ENCODE data around the gene KLHDC7B. TPM values are rescaled to one million over a fixed set of nuclear protein-coding genes. Genes with fewer than 3 reads are reported as not detected.
"Not testable (repeated sequence)": the region's sequence is repeated elsewhere in the genome, so short reads cannot be mapped to it uniquely, and the experiment has no call there.

Gene KLHDC7B
- total and polyA plus RNA-seq, 4 donors = 0.29 to 0.63 TPM; not detected in 2

DNA sequence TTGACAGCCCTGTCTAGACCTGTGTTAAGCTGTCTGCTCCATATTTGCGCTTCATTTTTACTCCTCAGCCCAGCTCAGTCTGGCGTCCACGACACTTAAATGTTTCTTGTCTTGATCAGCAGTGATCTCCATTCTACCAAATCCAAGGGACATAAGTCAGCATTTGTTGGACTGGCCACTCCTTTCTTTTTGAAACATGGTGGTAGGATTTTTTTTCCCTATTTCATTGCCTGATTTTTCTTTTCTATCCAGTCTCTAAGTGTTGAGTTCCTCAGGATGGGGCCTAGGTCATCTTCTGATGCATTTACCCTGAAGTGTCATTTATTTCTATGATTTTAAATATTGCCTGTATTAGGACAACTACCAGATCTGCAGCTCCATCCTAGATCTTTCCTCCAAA lies 36.8 kb upstream of the KLHDC7B start:
- Histone ChIP-seq H3K4me1 (ENCODE audit: control insufficient read depth in 1 of 2, insufficient read depth in 2 of 2, low read length in 2 of 2) (no peaks in the 10 kb centered on the region), H3K9me3 (ENCODE audit: control insufficient read depth, low read length) (no peaks in the 10 kb centered on the region), H3K27me3 (ENCODE audit: control insufficient read depth in 1 of 2, insufficient read depth in 2 of 2, low read length in 1 of 2) (no peaks in the 10 kb centered on the region), H3K27ac (ENCODE audit: low read depth in 1 of 2, low read length in 2 of 2) (no peak overlapping the region), H3K36me3 (ENCODE audit: control insufficient read depth in 1 of 2, insufficient read depth in 2 of 2, low read length in 1 of 2) (peaks cover 0 to 1% of the 10 kb centered on the region in 2 donors), H3K4me3 (ENCODE audit: low read length in 2 of 2) (peak overlapping the region in 1 of 2 donors; percentile 87)
- WGBS, 2 donors = 5 to 7% methylated on average over 3 of the region's 3 CpGs
- intact Hi-C loops (cut with DNase I) = loop anchor here (1.0 to 10.0 kb wide), 3 partner anchors 16 to 264 kb away; partner anchors contain the start of genes SCO2 (in 2 of the 2), SYCE3 (in 1 of the 2) and TUBGCP6 (in 1 of the 2)
- no peak for ATAC-seq (ENCODE audit: low FRiP score)
- DNase-seq = no peak

DNA sequence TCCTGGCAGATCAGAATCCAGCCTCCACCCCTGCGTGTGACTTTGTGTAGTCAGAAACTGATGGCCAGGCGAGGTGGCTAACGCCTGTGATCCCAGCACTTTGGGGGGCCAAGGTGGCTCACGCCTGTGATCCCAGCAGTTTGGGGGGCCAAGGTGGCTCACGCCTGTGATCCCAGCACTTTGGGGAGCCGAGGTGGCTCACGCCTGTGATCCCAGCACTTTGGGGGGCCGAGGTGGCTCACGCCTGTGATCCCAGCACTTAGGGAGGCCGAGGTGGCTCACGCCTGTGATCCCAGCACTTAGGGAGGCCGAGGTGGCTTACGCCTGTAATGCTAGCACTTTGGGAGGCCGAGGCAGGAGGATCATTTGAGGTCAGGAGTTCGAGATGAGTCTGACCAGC lies 32.5 kb upstream of the KLHDC7B start:
- no peaks in the 10 kb centered on the region for H3K4me1 ChIP-seq (ENCODE audit: control insufficient read depth in 1 of 2, insufficient read depth in 2 of 2, low read length in 2 of 2)
- no peak for ATAC-seq (ENCODE audit: low FRiP score)
- intact Hi-C loops (cut with DNase I) = no loop called here
- 95% methylated on average over 15 of the region's 15 CpGs for WGBS, 2 donors
- H3K9me3 ChIP-seq (ENCODE audit: control insufficient read depth, low read length) = no peaks in the 10 kb centered on the region
- no peak overlapping the region for H3K27ac ChIP-seq (ENCODE audit: low read depth in 1 of 2, low read length in 2 of 2)
- no peaks in the 10 kb centered on the region for H3K36me3 ChIP-seq (ENCODE audit: control insufficient read depth in 1 of 2, insufficient read depth in 2 of 2, low read length in 1 of 2)
- H3K27me3 ChIP-seq (ENCODE audit: control insufficient read depth in 1 of 2, insufficient read depth in 2 of 2, low read length in 1 of 2) = no peaks in the 10 kb centered on the region
- H3K4me3 ChIP-seq (ENCODE audit: low read length in 2 of 2) = no peak overlapping the region
- DNase-seq = no peak

DNA sequence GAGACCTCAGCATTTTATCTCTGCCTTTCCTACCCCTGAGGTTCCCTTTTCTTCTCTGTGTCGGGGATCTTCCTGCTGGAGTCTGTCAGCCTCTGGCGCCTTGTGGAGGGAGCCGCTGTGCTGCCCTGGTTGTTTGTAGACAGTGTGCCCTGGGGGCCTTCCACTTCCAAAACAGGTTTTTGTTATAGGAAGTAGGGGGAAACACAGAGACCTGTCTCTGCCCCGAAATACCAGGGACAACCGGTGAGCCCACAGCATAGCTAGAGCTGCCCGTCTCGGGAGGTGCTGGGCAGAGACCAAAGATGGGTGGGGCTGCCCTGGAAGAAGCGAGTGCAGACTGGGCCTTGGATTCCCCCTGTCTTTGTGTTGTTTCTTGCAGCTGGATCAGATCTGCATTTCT lies 29.6 kb upstream of the KLHDC7B start:
- intact Hi-C loops (cut with DNase I) = no loop called here
- Histone ChIP-seq H3K27me3 (ENCODE audit: control insufficient read depth in 1 of 2, insufficient read depth in 2 of 2, low read length in 1 of 2) (no peaks in the 10 kb centered on the region), H3K9me3 (ENCODE audit: control insufficient read depth, low read length) (no peaks in the 10 kb centered on the region), H3K36me3 (ENCODE audit: control insufficient read depth in 1 of 2, insufficient read depth in 2 of 2, low read length in 1 of 2) (no peaks in the 10 kb centered on the region), H3K4me3 (ENCODE audit: low read length in 2 of 2) (no peak overlapping the region), H3K4me1 (ENCODE audit: control insufficient read depth in 1 of 2, insufficient read depth in 2 of 2, low read length in 2 of 2) (no peaks in the 10 kb centered on the region), H3K27ac (ENCODE audit: low read depth in 1 of 2, low read length in 2 of 2) (no peak overlapping the region)
- no peak for DNase-seq
- WGBS, 2 donors = 88 to 89% methylated on average over 8 of the region's 8 CpGs
- no peak for ATAC-seq (ENCODE audit: low FRiP score)

DNA sequence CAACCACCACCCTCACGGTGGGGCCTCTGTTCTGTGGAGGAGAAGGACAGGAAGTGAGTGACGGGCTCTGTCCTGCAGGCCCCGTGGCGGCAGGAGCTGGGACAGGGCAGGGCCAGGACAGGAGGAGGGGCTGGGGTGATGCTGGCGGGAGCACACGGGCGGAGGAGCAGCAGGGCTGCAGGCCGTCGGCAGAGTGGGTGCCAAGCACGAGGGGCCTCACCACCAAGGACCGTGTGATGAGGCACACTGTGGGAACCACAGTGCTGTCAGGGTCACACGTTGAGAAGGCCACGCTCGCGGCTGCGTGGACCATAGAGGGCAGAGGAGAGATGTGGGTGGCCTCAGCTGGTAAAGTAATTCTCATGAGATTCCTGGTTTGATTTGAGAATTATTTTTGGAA lies 28.8 kb upstream of the KLHDC7B start:
- ATAC-seq (ENCODE audit: low FRiP score) = no peak
- Histone ChIP-seq H3K4me1 (ENCODE audit: control insufficient read depth in 1 of 2, insufficient read depth in 2 of 2, low read length in 2 of 2) (no peaks in the 10 kb centered on the region), H3K27ac (ENCODE audit: low read depth in 1 of 2, low read length in 2 of 2) (no peak overlapping the region), H3K27me3 (ENCODE audit: control insufficient read depth in 1 of 2, insufficient read depth in 2 of 2, low read length in 1 of 2) (no peaks in the 10 kb centered on the region), H3K9me3 (ENCODE audit: control insufficient read depth, low read length) (no peaks in the 10 kb centered on the region), H3K36me3 (ENCODE audit: control insufficient read depth in 1 of 2, insufficient read depth in 2 of 2, low read length in 1 of 2) (no peaks in the 10 kb centered on the region), H3K4me3 (ENCODE audit: low read length in 2 of 2) (no peak overlapping the region)
- no peak for DNase-seq
- intact Hi-C loops (cut with DNase I) = no loop called here
- WGBS, 2 donors = 81 to 85% methylated on average over 16 of the region's 16 CpGs

DNA sequence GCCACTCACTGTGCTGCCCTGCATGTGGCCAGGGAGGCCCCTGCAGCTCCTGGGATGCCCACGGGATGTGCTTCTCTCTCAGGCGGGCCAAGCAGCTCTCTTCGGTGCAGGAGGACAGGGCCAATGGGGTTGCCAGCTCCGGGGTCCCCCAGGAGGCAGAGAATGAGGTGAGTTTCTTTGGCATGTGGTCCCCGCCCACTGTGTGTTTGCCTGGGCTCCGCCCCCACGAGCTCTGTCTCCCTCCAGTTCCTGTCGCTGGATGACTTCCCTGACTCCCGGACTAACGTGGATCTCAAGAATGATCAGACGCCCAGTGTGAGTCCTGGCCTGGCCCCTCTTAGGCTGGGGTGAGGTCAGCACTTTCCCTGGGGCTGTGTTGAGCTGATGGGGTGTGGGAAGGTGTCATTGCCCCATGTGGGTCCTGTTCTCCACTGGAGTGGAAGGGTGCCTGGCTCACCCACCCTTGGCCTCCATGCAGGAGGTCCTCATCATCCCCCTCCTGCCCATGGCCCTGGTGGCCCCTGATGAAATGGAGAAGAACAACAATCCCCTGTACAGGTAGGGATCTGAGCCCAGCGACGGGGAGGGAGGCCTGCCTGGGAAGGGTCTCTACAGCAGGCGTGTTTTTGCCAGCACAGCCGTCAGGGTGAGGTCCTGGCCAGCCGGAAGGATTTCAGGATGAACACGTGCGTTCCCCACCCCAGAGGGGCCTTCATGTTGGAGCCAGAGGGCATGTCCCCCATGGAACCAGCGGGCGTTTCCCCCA lies 28.0 kb upstream of the KLHDC7B start:
- 87 to 89% methylated on average over 20 of the region's 20 CpGs for WGBS, 2 donors
- H3K36me3 ChIP-seq (ENCODE audit: control insufficient read depth in 1 of 2, insufficient read depth in 2 of 2, low read length in 1 of 2) = no peaks in the 10 kb centered on the region
- no peak for DNase-seq

DNA sequence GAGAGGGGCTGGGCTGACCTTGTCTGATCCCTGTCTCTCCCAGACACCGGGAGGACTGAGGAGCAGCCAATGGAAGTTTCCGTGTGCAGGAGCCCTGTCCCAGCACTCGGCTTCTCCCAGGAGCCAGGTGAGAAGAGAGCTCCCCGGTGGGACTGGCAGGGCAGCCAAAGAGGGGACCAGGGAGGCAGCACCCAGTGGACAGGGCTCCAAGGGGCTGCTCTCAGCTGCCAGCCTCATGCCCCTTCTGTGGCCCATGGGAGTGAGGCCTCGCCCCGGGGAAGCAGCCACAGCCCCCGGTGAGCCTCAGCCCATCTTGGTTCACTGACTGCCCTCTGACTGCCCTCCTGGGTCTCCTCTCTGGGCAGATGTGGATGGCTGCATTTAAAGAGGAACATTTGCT lies 27.1 kb upstream of the KLHDC7B start:
- WGBS, 2 donors = 93 to 94% methylated on average over 7 of the region's 7 CpGs
- ATAC-seq (ENCODE audit: low FRiP score) (no peak), DNase-seq (no peak)
- Histone ChIP-seq H3K4me3 (ENCODE audit: low read length in 2 of 2) (no peak overlapping the region), H3K4me1 (ENCODE audit: control insufficient read depth in 1 of 2, insufficient read depth in 2 of 2, low read length in 2 of 2) (no peaks in the 10 kb centered on the region), H3K27ac (ENCODE audit: low read depth in 1 of 2, low read length in 2 of 2) (no peak overlapping the region), H3K36me3 (ENCODE audit: control insufficient read depth in 1 of 2, insufficient read depth in 2 of 2, low read length in 1 of 2) (no peaks in the 10 kb centered on the region), H3K27me3 (ENCODE audit: control insufficient read depth in 1 of 2, insufficient read depth in 2 of 2, low read length in 1 of 2) (no peaks in the 10 kb centered on the region), H3K9me3 (ENCODE audit: control insufficient read depth, low read length) (no peaks in the 10 kb centered on the region)
- intact Hi-C loops (cut with DNase I) = no loop called here

More for the DNA sequence above, 28.0 kb upstream of the KLHDC7B start:
- no peak for ATAC-seq (ENCODE audit: low FRiP score)
- Histone ChIP-seq H3K4me3 (ENCODE audit: low read length in 2 of 2) (no peak overlapping the region), H3K9me3 (ENCODE audit: control insufficient read depth, low read length) (no peaks in the 10 kb centered on the region), H3K27me3 (ENCODE audit: control insufficient read depth in 1 of 2, insufficient read depth in 2 of 2, low read length in 1 of 2) (no peaks in the 10 kb centered on the region), H3K27ac (ENCODE audit: low read depth in 1 of 2, low read length in 2 of 2) (no peak overlapping the region), H3K4me1 (ENCODE audit: control insufficient read depth in 1 of 2, insufficient read depth in 2 of 2, low read length in 2 of 2) (no peaks in the 10 kb centered on the region)
- intact Hi-C loops (cut with DNase I) = no loop called here

DNA sequence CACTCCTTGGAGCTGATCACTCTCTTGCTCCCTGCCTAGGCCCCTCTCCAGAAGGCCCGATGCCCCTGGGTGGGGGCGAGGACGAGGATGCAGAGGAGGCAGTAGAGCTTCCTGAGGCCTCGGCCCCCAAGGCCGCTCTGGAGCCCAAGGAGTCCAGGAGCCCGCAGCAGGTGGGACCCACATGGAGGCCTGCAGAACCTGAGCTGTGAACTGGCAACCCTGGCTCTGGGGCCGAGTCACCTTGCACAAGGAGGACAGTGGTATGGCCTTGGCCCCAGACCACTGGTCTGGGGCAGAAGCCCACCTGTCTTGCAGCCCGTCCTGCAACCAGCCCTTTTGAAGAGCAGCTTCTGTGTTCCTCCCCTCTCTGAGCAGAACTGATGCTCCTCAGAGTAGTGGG lies 26.5 kb upstream of the KLHDC7B start:
- H3K27ac ChIP-seq (ENCODE audit: low read depth in 1 of 2, low read length in 2 of 2) = no peak overlapping the region
- intact Hi-C loops (cut with DNase I) = no loop called here
- no peaks in the 10 kb centered on the region for H3K9me3 ChIP-seq (ENCODE audit: control insufficient read depth, low read length)
- no peak for ATAC-seq (ENCODE audit: low FRiP score)
- H3K4me3 ChIP-seq (ENCODE audit: low read length in 2 of 2) = no peak overlapping the region
- H3K27me3 ChIP-seq (ENCODE audit: control insufficient read depth in 1 of 2, insufficient read depth in 2 of 2, low read length in 1 of 2) = no peaks in the 10 kb centered on the region
- 96% methylated on average over 8 of the region's 8 CpGs for WGBS, 2 donors
- no peaks in the 10 kb centered on the region for H3K36me3 ChIP-seq (ENCODE audit: control insufficient read depth in 1 of 2, insufficient read depth in 2 of 2, low read length in 1 of 2)
- DNase-seq = no peak
- H3K4me1 ChIP-seq (ENCODE audit: control insufficient read depth in 1 of 2, insufficient read depth in 2 of 2, low read length in 2 of 2) = no peaks in the 10 kb centered on the region

DNA sequence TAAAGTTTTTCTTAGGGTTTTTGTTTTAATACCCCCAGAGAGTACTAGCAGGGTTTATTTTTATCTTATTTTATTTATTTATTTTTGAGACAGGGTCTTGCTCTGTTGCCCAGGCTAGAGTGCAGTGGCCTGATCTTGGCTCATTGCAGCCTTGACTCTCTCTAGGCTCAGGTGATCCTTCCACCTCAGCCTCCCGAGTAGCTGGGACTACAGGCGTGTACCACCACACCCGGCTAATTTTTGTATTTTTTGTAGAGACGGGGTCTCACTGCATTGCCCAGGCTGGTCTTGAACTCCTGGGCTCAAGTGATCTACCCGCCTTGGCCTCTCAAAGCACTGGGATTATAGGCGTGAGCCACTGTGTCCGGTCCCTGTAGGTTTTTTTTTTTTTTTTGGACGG lies 25.5 kb upstream of the KLHDC7B start:
- H3K36me3 ChIP-seq (ENCODE audit: control insufficient read depth in 1 of 2, insufficient read depth in 2 of 2, low read length in 1 of 2); DNase-seq; H3K4me3 ChIP-seq (ENCODE audit: low read length in 2 of 2); ATAC-seq (ENCODE audit: low FRiP score); H3K4me1 ChIP-seq (ENCODE audit: control insufficient read depth in 1 of 2, insufficient read depth in 2 of 2, low read length in 2 of 2); H3K27me3 ChIP-seq (ENCODE audit: control insufficient read depth in 1 of 2, insufficient read depth in 2 of 2, low read length in 1 of 2); H3K27ac ChIP-seq (ENCODE audit: low read depth in 1 of 2, low read length in 2 of 2); H3K9me3 ChIP-seq (ENCODE audit: control insufficient read depth, low read length); intact Hi-C loops (cut with DNase I): not testable (repeated sequence)
- 94 to 95% methylated on average over 8 of the region's 8 CpGs for WGBS, 2 donors

DNA sequence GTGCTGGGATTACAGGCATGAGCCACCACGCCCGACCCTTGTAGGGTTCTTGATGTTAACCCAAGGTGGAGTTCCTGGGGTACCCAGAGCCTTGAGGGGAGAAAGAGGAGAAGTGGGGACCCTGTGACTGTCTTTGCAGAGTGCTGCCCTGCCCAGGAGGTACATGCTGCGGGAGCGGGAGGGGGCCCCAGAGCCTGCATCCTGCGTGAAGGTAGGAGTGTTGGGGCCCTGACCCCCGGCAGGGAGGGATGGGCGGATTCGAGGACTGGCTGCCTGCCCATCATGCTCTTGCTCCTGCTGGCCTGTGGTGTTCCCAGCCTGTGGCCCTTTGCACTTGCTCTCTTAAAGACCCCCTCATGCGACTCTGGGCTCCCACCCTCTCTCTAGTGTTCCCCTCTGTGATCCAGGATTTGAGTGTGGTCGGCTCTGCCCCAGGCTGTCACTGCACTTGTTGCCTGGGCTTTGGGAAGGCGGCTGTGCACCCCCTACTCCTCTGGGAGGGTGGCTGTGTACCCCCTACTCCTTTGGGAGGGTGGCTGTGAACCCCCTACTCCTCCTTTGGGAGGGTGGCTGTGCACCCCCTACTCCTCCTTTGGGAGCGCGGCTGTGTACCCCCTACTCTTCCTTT lies 24.8 kb upstream of the KLHDC7B start:
- Histone ChIP-seq H3K4me1 (ENCODE audit: control insufficient read depth in 1 of 2, insufficient read depth in 2 of 2, low read length in 2 of 2) (no peaks in the 10 kb centered on the region), H3K27ac (ENCODE audit: low read depth in 1 of 2, low read length in 2 of 2) (no peak overlapping the region), H3K36me3 (ENCODE audit: control insufficient read depth in 1 of 2, insufficient read depth in 2 of 2, low read length in 1 of 2) (no peaks in the 10 kb centered on the region), H3K4me3 (ENCODE audit: low read length in 2 of 2) (no peak overlapping the region), H3K9me3 (ENCODE audit: control insufficient read depth, low read length) (no peaks in the 10 kb centered on the region), H3K27me3 (ENCODE audit: control insufficient read depth in 1 of 2, insufficient read depth in 2 of 2, low read length in 1 of 2) (no peaks in the 10 kb centered on the region)
- WGBS, 2 donors = 92 to 94% methylated on average over 13 of the region's 13 CpGs
- ATAC-seq (ENCODE audit: low FRiP score) = no peak
- no peak for DNase-seq
- intact Hi-C loops (cut with DNase I) = no loop called here
